ENCODE results near the gene BOC. TPM values are rescaled to one million over a fixed set of nuclear protein-coding genes. Genes with fewer than 3 reads are reported as not detected.
A peak's percentile ranks its signal among the peaks of the same experiment; 100 is the strongest.

BOC gene
- total and polyA plus RNA-seq, 8 donors, result 4.9 to 19.5 (median 9.9) TPM

GRCh38 chr3:113173102-113173501, 38.3 kb upstream of the BOC start:
- FAIRE-seq (no peak), DNase-seq (no peak), ATAC-seq (no peak)
- H3K4me3 ChIP-seq, result no peak overlapping the region
- H3K9me3 ChIP-seq, result no peaks in the 10 kb centered on the region
- intact Hi-C loops (cut with DNase I), result no loop called here
- no peaks in the 10 kb centered on the region for H3K4me1 ChIP-seq
- WGBS, 2 donors, result 81 to 87% methylated on average over 2 of the region's 2 CpGs
- no peak overlapping the region for H3K27ac ChIP-seq
- H3K36me3 ChIP-seq, result no peaks in the 10 kb centered on the region
- no peaks in the 10 kb centered on the region for H3K27me3 ChIP-seq
- no peak for TF ChIP-seq CTCF (IDR thresholded peaks at IDR 0.05)

GRCh38 chr3:113174304-113174703, 37.1 kb upstream of the BOC start:
- H3K9me3 ChIP-seq, result no peaks in the 10 kb centered on the region
- WGBS, 2 donors, result 80 to 83% methylated on average over 1 of the region's 1 CpG
- H3K36me3 ChIP-seq, result no peaks in the 10 kb centered on the region
- H3K4me1 ChIP-seq, result no peaks in the 10 kb centered on the region
- no peak for TF ChIP-seq CTCF (IDR thresholded peaks at IDR 0.05)
- no peak overlapping the region for H3K27ac ChIP-seq
- DNase-seq (no peak), ATAC-seq (peak in 1 of 4 donors; percentile 31), FAIRE-seq (no peak)
- intact Hi-C loops (cut with DNase I), result no loop called here
- H3K4me3 ChIP-seq, result no peak overlapping the region
- no peaks in the 10 kb centered on the region for H3K27me3 ChIP-seq

- intact Hi-C loops (cut with DNase I), result no loop called here
- Histone ChIP-seq H3K4me3 (no peak overlapping the region), H3K27ac (no peak overlapping the region), H3K4me1 (no peaks in the 10 kb centered on the region), H3K36me3 (no peaks in the 10 kb centered on the region), H3K27me3 (no peaks in the 10 kb centered on the region), H3K9me3 (no peaks in the 10 kb centered on the region)
- FAIRE-seq, result no peak
- 70 to 73% methylated on average over 7 of the region's 7 CpGs for WGBS, 2 donors
- no peak for ATAC-seq
- no peak for DNase-seq
- TF ChIP-seq CTCF (IDR thresholded peaks at IDR 0.05), result no peak
These were observed 36.4 kb upstream of the BOC start for GRCh38 chr3:113174801-113175485.

- FAIRE-seq (no peak), ATAC-seq (no peak), DNase-seq (no peak)
- Histone ChIP-seq H3K4me1 (no peaks in the 10 kb centered on the region), H3K27me3 (no peaks in the 10 kb centered on the region), H3K36me3 (no peaks in the 10 kb centered on the region), H3K9me3 (no peaks in the 10 kb centered on the region), H3K27ac (no peak overlapping the region), H3K4me3 (no peak overlapping the region)
- no peak for TF ChIP-seq CTCF (IDR thresholded peaks at IDR 0.05)
- intact Hi-C loops (cut with DNase I), result no loop called here
- 77 to 80% methylated on average over 2 of the region's 2 CpGs for WGBS, 2 donors
These were observed 33.8 kb upstream of the BOC start for GRCh38 chr3:113177526-113177925.

- Histone ChIP-seq H3K4me3 (no peak overlapping the region), H3K9me3 (no peaks in the 10 kb centered on the region), H3K4me1 (no peaks in the 10 kb centered on the region), H3K36me3 (no peaks in the 10 kb centered on the region), H3K27me3 (no peaks in the 10 kb centered on the region), H3K27ac (no peak overlapping the region)
- no peak for FAIRE-seq
- WGBS, 2 donors, result 85 to 91% methylated on average over 4 of the region's 4 CpGs
- ATAC-seq, result no peak
- intact Hi-C loops (cut with DNase I), result no loop called here
- no peak for DNase-seq
- no peak for TF ChIP-seq CTCF (IDR thresholded peaks at IDR 0.05)
These were observed 32.0 kb upstream of the BOC start for GRCh38 chr3:113179235-113179824.
